Left colon (tissue), 2 donors: ENCODE results near the gene PPM1N. TPM values are rescaled to one million over a fixed set of nuclear protein-coding genes. Genes with fewer than 3 reads are reported as not detected.

ENCODE experiments used
- ATAC-seq: fragments of 200-7000 bp; cut with Tn5 transposase; one replicate; pipeline ENCODE4 v1.9.1; 2020; ENCODE audit warnings: mild to moderate bottlenecking, moderate library complexity
- DNase-seq, 2 donors: peaks; one replicate each; pipeline ENCODE4 v3.0.0-alpha.2; 2020
- intact Hi-C, 2 donors: fragments of 100-400 bp; cut with DNase I in 1 of 2; cut with micrococcal nuclease in 1 of 2; formaldehyde crosslinking; loops; one replicate each; pipeline versions ENCODE4 v1.11.2 to v1.14.0; 2022; cut with DNase I, micrococcal nuclease
- total RNA-seq, 2 donors: library from RNA; stranded (reverse); fragmentation: NEBNext Ultra II Directional; extraction: Animal tissue kit (Norgen Biotek cat#: 25700); gene quantifications; one replicate each; pipeline ENCODE4 v1.2.1, GENCODE V29; 2021
- donor health status: DM: no; HTN: no; CAD: no.
- donor health status: DM: yes; HTN: yes; CAD: no.

The PPM1N gene
- total RNA-seq, 2 donors from 2014 or later = 0.37 to 1.6 TPM

DNA sequence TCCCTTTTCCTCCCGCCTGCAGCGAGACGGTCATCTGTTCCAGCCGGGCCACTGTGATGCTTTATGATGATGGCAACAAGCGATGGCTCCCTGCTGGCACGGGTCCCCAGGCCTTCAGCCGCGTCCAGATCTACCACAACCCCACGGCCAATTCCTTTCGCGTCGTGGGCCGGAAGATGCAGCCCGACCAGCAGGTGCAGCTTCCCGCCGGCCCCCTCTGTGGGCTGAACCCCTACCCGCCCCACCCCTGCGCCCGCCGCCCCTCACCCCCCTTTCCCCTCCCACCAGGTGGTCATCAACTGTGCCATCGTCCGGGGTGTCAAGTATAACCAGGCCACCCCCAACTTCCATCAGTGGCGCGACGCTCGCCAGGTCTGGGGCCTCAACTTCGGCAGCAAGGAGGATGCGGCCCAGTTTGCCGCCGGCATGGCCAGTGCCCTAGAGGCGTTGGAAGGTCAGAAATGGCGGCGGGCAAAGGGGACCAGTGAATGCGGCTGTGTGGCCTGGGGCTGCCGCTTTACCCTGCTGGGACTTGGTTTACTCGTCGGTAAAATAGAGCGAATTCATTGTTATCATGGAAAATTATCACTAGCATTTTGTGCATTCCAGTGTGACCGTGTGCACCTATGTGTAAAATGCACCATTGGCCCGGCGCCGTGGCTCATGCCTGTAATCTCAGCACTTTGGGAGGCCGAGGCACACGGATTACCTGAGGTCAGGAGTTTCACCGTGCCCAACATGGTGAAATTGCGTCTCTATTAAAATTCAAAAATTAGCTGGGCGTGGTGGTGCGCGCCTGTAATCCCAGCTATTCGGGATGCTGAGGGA is 19.6 kb downstream of the PPM1N start:
- DNase-seq (no peak), ATAC-seq (no peak)
- intact Hi-C loops = no loop called here

DNA sequence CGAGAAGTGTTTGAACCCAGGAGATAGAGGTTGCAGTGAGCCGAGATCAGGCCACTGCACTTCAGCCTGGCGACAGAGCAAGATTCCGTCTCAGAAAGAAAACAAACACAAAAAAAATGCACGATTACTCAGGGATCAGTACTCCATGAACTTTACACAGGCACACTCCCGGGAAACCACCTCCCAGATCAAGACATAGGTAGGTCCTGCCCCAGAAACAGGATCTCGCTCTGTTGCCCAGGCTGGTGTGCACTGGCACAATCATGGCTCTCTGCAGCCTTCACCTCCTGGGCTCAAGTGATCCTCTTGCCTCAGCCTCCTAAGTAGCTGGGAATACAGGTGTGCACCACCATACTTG is 20.2 kb downstream of the PPM1N start:
- peak; percentile 28 for ATAC-seq
- DNase-seq = peak in 1 of 2 donors; percentile 48
- intact Hi-C loops = no loop called here

DNA sequence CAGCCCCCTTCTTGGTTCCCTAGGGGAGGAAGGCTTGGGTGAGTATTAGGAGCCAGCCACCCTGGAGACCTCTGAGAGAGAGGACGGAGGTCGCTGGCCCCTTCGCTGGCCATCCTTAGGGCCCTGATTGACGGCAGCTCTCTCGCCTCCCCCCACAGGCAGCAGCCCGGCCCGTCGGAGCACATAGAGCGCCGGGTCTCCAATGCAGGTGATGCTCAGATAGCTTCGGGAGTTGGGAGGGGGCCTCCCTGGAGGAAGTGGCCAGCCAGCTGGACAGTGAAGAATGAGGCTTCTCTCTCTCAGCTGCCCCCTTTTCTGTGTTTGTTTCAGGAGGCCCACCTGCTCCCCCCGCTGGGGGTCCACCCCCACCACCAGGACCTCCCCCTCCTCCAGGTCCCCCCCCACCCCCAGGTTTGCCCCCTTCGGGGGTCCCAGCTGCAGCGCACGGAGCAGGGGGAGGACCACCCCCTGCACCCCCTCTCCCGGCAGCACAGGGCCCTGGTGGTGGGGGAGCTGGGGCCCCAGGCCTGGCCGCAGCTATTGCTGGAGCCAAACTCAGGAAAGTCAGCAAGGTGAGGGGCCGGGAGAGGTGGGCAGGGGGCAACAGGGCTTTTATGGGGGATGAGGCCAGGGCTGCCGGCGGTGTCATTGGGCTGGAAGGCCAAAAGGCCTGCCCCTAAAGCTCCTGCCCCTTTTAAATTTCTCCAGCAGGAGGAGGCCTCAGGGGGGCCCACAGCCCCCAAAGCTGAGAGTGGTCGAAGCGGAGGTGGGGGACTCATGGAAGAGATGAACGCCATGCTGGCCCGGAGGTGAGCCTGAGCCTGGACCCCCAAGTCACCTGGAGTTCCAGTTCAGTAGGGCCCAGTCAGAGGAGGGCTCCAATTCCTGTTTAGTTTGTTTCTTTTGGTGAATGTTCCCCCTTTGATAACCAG is 24.0 kb downstream of the PPM1N start:
- intact Hi-C loops = loop anchor here in 1 of 2 donors (10.0 kb wide), 1 partner anchor 53 kb away; no protein-coding TSS in a partner anchor
- DNase-seq = no peak
- ATAC-seq = no peak

- intact Hi-C loops = loop anchor here in 1 of 2 donors (10.0 kb wide), 1 partner anchor 51 kb away; no protein-coding TSS in a partner anchor
- ATAC-seq = peak; percentile 63
- DNase-seq = peak; percentile 69 to 78
These were observed 25.5 kb downstream of the PPM1N start for GRCh38 chr19:45523642-45524256.

DNA sequence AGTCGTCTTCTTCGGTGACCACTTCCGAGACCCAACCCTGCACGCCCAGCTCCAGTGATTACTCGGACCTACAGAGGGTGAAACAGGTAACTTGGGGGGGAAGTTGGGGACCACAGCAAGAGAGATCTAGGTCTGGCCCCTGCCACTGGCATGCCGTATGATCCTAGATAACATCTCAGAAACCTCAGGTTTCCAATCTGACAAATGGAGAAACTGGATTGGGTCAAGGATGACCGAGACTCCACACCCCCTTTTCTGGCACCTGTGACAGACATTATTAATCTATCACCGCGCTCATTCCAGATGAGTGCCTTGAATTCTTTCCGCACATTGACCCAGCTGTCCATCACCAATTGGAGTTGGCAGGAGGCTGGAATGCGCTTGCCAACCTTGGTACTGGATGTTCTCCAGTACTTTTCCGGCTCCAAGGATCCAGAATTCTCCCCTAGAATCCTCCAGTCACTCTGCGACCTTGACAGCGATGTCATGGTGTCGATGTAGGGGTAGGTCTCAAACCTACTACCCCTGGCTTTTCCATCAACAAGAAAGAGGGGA is 26.4 kb downstream of the PPM1N start:
- ATAC-seq = no peak
- intact Hi-C loops = loop anchor here in 1 of 2 donors (10.0 kb wide), 1 partner anchor 50 kb away; no protein-coding TSS in a partner anchor
- DNase-seq = no peak

GRCh38 chr19:45526143-45526542 is 27.9 kb downstream of the PPM1N start:
- peak; percentile 57 to 79 for DNase-seq
- ATAC-seq = peak; percentile 51
- intact Hi-C loops = loop anchor here in 1 of 2 donors (10.0 kb wide), 1 partner anchor 49 kb away; no protein-coding TSS in a partner anchor

DNA sequence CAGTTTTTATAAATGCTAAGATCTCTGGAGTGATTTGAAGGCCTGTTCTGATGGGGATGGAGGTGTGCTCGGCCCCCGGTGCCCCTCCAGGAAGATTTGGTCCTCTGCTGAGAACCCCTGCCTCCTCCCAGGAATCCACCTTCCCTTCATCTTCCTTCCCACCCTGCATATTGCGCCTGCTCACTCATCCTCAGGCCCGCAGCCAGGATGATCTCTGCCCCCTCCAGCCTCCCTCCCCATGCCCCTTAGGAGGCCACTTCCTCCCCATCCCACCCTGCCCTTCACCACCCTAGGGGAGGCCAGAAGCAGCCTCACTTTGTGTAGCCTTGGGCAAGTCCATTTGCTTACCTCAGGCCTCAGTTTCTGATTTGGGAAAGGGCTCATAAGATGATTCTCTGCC is 28.7 kb downstream of the PPM1N start:
- intact Hi-C loops = loop anchor here in 1 of 2 donors (10.0 kb wide), 1 partner anchor 48 kb away; no protein-coding TSS in a partner anchor
- no peak for ATAC-seq
- DNase-seq = no peak

DNA sequence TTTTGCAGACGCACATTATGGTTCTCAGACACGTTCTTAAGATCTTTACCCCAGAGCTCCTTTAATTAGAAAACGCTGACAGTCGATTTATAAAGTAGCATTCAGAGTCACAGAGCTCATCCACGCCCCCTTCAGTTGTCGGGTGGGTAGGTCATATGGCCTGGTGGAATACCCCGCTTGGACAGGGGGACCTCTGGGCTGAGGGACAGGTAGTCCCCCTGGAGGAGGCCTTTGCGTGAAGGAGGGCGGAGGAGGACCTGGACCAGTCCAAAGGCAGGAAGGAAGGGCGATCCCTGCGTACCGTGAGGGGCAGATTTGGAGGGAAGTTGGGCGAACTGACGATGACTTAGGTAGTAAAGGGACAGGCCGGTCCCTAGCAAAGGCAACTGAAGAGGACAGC is 29.5 kb downstream of the PPM1N start:
- DNase-seq (no peak), ATAC-seq (peak; percentile 0)
- intact Hi-C loops = loop anchor here in 1 of 2 donors (10.0 kb wide), 1 partner anchor 47 kb away; no protein-coding TSS in a partner anchor

- intact Hi-C loops = loop anchor here in 1 of 2 donors (10.0 kb wide), 1 partner anchor 47 kb away; no protein-coding TSS in a partner anchor
- peak; percentile 34 for ATAC-seq
These were observed 30.0 kb downstream of the PPM1N start for GRCh38 chr19:45528149-45528743.

DNA sequence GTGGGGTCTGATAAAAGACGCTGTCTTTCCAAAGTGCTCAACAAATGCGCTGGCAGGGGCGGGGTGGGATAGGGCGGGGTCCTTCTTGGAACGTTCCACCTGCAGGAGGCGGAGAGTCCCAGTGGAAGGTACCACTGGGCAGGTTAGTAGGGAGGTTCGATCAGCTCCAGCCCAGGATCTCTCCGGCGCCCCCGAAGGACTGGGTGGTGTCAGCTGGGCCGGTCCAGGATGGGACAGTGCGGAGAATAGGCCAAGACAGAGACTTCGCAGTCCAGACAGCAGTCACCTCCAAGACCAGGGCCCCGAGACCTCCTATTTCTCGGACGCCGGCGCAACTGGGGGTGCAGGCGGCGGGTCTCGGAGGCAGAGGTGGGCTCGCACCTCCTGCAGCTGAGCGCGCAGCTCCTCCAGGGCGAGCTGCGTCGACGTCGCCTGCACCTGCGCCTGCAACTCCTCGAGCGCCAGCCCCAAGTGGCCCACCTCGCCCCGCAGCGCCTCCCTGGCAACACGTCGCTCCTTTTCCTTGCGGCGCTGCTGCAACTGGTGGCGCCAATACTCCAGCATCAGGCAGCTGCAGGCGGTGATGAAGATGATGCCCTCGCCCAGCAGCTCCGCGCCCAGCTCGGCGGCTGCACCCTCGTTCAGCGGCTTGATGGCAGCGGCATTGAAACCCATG is 30.6 kb downstream of the PPM1N start:
- intact Hi-C loops = loop anchor here in 1 of 2 donors (10.0 kb wide), 1 partner anchor 46 kb away; no protein-coding TSS in a partner anchor
- ATAC-seq (peak; percentile 76), DNase-seq (peak; percentile 70 to 75)

More at GRCh38 chr19:45528149-45528743, 30.0 kb downstream of the PPM1N start:
- no peak for DNase-seq

GRCh38 chr19:45529420-45529785 is 31.2 kb downstream of the PPM1N start:
- intact Hi-C loops = loop anchor here in 1 of 2 donors (10.0 kb wide), 1 partner anchor 45 kb away; no protein-coding TSS in a partner anchor
- DNase-seq = no peak
- ATAC-seq = no peak

- ATAC-seq = no peak
- intact Hi-C loops = no loop called here
- no peak for DNase-seq
These were observed 33.1 kb downstream of the PPM1N start for GRCh38 chr19:45531349-45531748.

DNA sequence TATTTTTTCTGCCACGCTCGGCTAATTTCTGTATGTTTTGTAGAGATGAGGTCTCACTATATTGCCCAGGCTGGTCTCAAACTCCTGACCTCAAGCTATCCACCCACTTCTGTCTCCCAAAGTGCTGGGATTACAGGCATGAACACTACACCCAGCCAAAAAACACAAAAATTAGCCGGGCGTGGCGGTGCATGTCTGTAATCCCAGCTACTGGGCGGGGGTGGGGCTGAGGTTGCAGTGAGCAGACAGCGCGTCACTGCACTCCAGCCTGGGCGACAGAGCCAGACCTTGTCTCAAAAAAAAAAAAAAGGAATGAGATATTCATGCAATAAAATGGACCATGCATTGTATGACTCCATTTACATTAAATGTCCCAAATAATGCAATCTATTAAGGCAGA is 41.2 kb downstream of the PPM1N start:
- intact Hi-C loops = no loop called here
- DNase-seq (no peak), ATAC-seq (no peak)

DNA sequence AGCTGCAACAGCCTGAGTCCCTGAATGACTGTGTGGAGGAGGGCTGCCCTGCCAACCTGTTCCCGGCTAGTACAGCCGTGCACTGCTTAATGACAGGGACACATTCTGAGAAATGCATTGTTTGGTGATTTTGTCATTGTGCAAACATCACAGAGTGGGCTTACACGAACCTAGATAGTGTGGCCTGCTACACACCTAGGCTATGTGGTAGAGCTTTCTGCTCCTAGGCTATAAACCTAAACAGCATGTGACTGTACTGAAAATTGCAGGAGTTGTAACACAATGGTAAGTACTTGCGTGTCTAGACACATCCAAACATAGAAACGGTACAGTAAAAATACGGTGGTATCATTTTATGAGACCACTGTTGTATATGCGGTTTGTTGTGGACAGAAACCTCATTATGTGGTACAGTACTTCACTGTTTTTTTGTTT is 44.0 kb downstream of the PPM1N start:
- DNase-seq (no peak), ATAC-seq (peak; percentile 25)
- intact Hi-C loops = no loop called here

- DNase-seq (no peak), ATAC-seq (no peak)
- intact Hi-C loops = no loop called here
These were observed 49.0 kb downstream of the PPM1N start for GRCh38 chr19:45547211-45547770.

DNA sequence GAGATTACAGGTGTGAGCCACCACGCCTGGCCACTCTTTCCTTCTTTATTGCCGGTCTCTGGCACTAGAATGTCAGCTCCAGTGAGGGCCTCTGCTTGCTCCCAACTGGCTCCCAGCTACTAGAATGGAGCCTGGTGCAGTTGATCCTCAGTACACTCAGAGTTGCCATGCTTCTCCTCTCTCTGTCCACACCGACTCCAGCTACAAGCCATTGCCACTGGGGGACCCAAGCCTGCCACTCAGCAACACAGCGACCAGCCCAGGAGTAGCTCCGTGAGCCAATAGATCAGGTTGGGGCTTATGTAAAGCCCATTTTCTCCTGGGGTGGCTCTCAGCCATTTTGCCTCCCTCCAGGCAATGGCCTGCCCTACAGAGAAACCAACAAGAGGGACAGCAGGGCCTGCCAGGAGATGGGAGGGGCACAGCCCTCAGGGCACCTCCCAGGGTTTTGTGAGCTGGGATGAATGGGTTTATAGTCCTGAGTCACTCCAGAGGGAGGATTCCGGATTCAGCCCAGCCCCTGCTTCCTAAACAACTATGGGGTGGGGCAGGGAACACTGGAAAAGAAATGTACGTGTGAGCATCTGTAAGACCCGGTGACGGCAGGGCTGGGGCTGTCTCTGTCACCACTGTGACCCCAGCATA is 49.8 kb downstream of the PPM1N start:
- intact Hi-C loops = no loop called here
- peak; percentile 98 for ATAC-seq
- DNase-seq = peak; percentile 73 to 86
